PC-3 (cell line): ENCODE measurements around the gene AEBP2. TPM values are rescaled to one million over a fixed set of nuclear protein-coding genes. Genes with fewer than 3 reads are reported as not detected.
"Not testable (repeated sequence)": the region's sequence is repeated elsewhere in the genome, so short reads cannot be mapped to it uniquely, and the experiment has no call there.

Source experiments
- ATAC-seq: fragments of 200-7000 bp; cut with Tn5 transposase; 2 replicates; pipeline ENCODE4 v1.9.1; 2020; ENCODE audit warnings: mild to moderate bottlenecking, moderate library complexity
- BruUV-seq: library from RNA; stranded (reverse); fragments of 400-500 nt; replicated peaks from 2 replicates; lab custom pipeline; 2021; lab: Mats Ljungman, UMichigan
- CTCF ChIA-PET: fragments of 300-600 bp; sonication (Branson Sonifier 250); formaldehyde crosslinking; loops from one replicate; lab custom pipeline; 2022; ENCODE audit warnings: antibody characterized with exemption; lab: Charles Lee
- POLR2A ChIA-PET: fragments of 300-600 bp; sonication (Branson Sonifier 250); formaldehyde crosslinking; loops from one replicate; lab custom pipeline; 2022; ENCODE audit warnings: antibody characterized with exemption; ENCODE audit not compliant: unreplicated experiment; lab: Charles Lee
- DNase-seq: peaks from one replicate; pipeline ENCODE4 v3.0.0-alpha.2; 2015
- H2AFZ ChIP-seq: fragments of 300-600 bp; sonication (generic); 2 replicates; pipeline ENCODE4 v1.6.0; 2016; ENCODE audit warnings: antibody characterized with exemption, low read length
- H3F3A ChIP-seq: fragments of 300-600 bp; sonication (generic); one replicate; pipeline ENCODE4 v1.6.0; 2017; ENCODE audit warnings: antibody characterized with exemption, low read length, control low read depth, mild to moderate bottlenecking; ENCODE audit not compliant: unreplicated experiment
- H3K27ac ChIP-seq: fragments of 300-600 bp; sonication (generic); 2 replicates; pipeline ENCODE4 v1.5.1; 2016; ENCODE audit warnings: mild to moderate bottlenecking, low read length
- H3K27me3 ChIP-seq: fragments of 300-600 bp; sonication (generic); 2 replicates; pipeline ENCODE4 v1.6.1; 2016; ENCODE audit warnings: low read length, mixed read lengths
- H3K36me3 ChIP-seq: fragments of 300-600 bp; sonication (generic); 2 replicates; pipeline ENCODE4 v1.6.1; 2016; ENCODE audit warnings: low read depth, mixed run types, low read length, mixed read lengths
- H3K4me1 ChIP-seq: fragments of 300-600 bp; sonication (generic); 2 replicates; pipeline ENCODE4 v1.5.1; 2016; ENCODE audit warnings: low read length; ENCODE audit not compliant: insufficient read depth
- H3K4me2 ChIP-seq: fragments of 300-600 bp; sonication (generic); 2 replicates; pipeline ENCODE4 v1.6.0; 2016; ENCODE audit warnings: low read length
- H3K4me3 ChIP-seq: fragments of 300-600 bp; sonication (generic); 2 replicates; pipeline ENCODE4 v1.5.1; 2016; ENCODE audit warnings: mild to moderate bottlenecking, low read length, mixed read lengths
- H3K79me2 ChIP-seq: fragments of 300-600 bp; sonication (generic); 2 replicates; pipeline ENCODE4 v1.6.1; 2017; ENCODE audit warnings: low read length, mixed read lengths
- H3K9ac ChIP-seq: fragments of 300-600 bp; sonication (generic); 2 replicates; pipeline ENCODE4 v1.6.0; 2016; ENCODE audit warnings: mild to moderate bottlenecking, low read length
- H3K9me2 ChIP-seq: fragments of 300-600 bp; sonication (generic); replicated peaks from 2 replicates; pipeline ENCODE4 v1.6.1; 2016; ENCODE audit warnings: mixed run types, low read length, mixed read lengths
- H3K9me3 ChIP-seq: fragments of 300-600 bp; sonication (generic); 2 replicates; pipeline ENCODE4 v1.6.1; 2016; ENCODE audit warnings: low read length, mixed read lengths
- H4K20me1 ChIP-seq: fragments of 300-600 bp; sonication (generic); 2 replicates; pipeline ENCODE4 v1.6.1; 2016; ENCODE audit warnings: low read length, mixed read lengths
- CTCF ChIP-seq: fragments of 300-600 bp; sonication (generic); conservative IDR thresholded peaks from 2 replicates; pipeline ENCODE4 v1.5.1; 2017; ENCODE audit warnings: antibody characterized with exemption, low read depth, mild to moderate bottlenecking, low read length
- EZH2 ChIP-seq: fragments of 300-600 bp; sonication (generic); IDR thresholded peaks from one replicate; pipeline ENCODE4 v1.6.1; 2017; ENCODE audit warnings: antibody characterized with exemption, mild to moderate bottlenecking, low read length; ENCODE audit not compliant: unreplicated experiment
- EZH2phosphoT487 ChIP-seq: fragments of 300-600 bp; sonication (generic); IDR thresholded peaks from 2 replicates; pipeline ENCODE4 v1.6.1; 2018; ENCODE audit warnings: mild to moderate bottlenecking, antibody characterized with exemption, low read length, borderline replicate concordance
- intact Hi-C: fragments of 100-400 bp; cut with micrococcal nuclease; formaldehyde crosslinking; loops from 2 replicates; pipeline ENCODE4 v1.9.0; 2023
- total RNA-seq: library from RNA; depleted of rRNA; stranded (reverse); fragments of >200 nt; gene quantifications from 2 replicates; pipeline ENCODE4 v1.2.3, GENCODE V29; 2014

AEBP2 gene
- total RNA-seq, 1 experiment from 2014 or later = 10.2 TPM

DNA sequence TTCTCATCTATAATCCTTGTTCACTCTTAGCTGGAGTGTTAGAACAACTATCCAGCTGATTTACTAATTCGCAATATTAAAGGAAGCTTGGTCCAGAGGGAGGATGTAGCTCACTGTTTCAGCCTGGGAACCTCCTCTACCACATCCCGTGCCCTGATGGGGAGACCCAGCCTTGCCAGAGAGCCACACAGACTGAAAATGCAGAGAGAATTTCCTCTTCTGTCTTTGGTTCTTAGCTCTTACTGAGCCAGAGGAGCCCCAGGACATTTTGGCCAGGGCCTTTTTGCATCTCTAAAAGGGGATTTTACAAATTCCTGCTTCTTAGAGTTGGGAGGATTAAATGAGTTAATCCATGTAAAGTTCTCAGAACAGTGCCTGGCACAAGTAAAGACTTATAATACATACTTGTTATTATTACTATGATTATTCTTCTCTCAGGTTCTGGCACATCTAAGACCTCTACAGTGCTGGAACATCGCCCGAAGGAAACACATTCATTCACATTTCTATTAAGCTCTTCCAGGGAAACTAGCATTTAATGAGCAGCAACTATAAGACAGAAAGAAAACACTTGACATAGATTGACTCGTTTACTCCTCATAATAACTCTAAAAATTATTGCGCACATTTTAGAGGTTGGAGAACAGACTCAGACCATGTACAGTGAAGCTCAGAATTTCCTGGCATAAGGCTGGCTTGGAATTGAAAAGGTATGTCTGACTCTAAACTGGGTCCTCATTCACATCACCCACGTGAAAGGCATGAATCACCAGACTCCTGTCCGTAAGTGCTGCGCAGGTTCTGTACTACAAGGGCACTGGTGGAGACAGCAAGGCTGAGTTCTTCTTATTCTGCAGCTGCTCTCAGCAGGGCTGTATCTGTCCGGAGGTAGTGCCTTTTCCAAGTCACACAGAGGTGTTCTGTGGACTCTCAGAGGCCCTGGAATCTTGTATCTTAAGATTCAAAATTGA is 27.8 kb upstream of the AEBP2 start:
- Histone ChIP-seq H3F3A (no peaks in the 10 kb centered on the region), H3K9ac (no peak overlapping the region), H3K9me2 (no peaks in the 10 kb centered on the region), H3K4me2 (no peak overlapping the region), H3K27ac (no peak overlapping the region), H3K27me3 (no peaks in the 10 kb centered on the region), H2AFZ (no peak overlapping the region), H4K20me1 (no peaks in the 10 kb centered on the region), H3K4me3 (no peak overlapping the region), H3K79me2 (no peaks in the 10 kb centered on the region), H3K9me3 (no peaks in the 10 kb centered on the region), H3K4me1 (no peaks in the 10 kb centered on the region), H3K36me3 (no peaks in the 10 kb centered on the region)
- intact Hi-C loops = no loop called here
- DNase-seq (no peak), ATAC-seq (no peak)
- POLR2A ChIA-PET = no interaction called here
- CTCF ChIA-PET = no interaction called here
- no TSS peak for BruUV-seq
- TF ChIP-seq EZH2phosphoT487 = no peak
- TF ChIP-seq CTCF = no peak
- no peak for TF ChIP-seq EZH2

DNA sequence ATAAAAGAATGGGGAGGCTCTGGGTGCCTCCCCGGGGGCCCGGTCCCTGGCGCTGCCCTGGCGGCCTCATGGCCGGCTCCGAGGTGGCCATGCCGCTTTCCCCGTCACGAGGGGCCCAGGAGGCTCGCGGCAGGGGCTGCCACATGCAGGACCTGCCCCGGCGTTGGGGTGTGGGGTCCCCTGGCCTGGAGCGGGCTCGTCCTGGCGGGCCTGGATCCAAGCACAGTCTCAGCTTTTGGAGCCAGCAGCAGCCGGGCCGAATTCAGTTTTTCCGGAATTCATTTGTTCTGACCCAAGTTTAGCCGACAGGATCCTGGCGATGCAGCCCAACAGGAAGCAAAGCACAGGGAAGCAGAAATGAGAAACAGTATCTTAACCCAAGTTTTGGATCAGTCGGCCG is 26.4 kb upstream of the AEBP2 start:
- no peaks in the 10 kb centered on the region for H3K4me1 ChIP-seq
- no peak overlapping the region for H3K27ac ChIP-seq
- H3K36me3 ChIP-seq = no peaks in the 10 kb centered on the region
- no peak overlapping the region for H2AFZ ChIP-seq
- H3F3A ChIP-seq = no peaks in the 10 kb centered on the region
- intact Hi-C loops = no loop called here
- H3K79me2 ChIP-seq = no peaks in the 10 kb centered on the region
- no peak overlapping the region for H3K4me3 ChIP-seq
- H3K9ac ChIP-seq = no peak overlapping the region
- DNase-seq (no peak), ATAC-seq (no peak)
- CTCF ChIA-PET = no interaction called here
- no peaks in the 10 kb centered on the region for H3K9me2 ChIP-seq
- no peaks in the 10 kb centered on the region for H3K9me3 ChIP-seq
- POLR2A ChIA-PET = no interaction called here
- no peak overlapping the region for H3K4me2 ChIP-seq
- BruUV-seq = no TSS peak
- TF ChIP-seq EZH2 = no peak
- no peak for TF ChIP-seq CTCF
- no peak for TF ChIP-seq EZH2phosphoT487
- no peaks in the 10 kb centered on the region for H4K20me1 ChIP-seq
- no peaks in the 10 kb centered on the region for H3K27me3 ChIP-seq

DNA sequence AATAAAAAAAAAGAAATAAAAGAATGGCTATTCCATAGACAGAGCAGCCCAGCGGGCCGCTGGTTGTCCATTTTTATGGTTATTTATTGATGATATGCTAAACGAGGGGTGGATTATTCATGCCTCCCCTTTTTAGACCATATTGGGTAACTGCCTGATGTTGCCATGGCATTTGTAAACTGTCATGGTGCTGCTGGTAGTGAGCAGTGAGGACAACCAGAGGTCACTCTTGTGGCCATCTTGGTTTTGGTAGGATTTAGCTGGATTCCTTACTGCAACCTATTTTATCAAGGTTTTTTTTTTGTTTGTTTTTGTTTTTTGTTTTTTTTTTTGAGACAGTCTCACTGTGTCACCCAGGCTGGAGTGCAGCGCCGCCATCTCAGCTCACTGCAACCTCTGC is 25.7 kb upstream of the AEBP2 start:
- H3K4me1 ChIP-seq, H3K27ac ChIP-seq, intact Hi-C loops, BruUV-seq, CTCF ChIA-PET, H3K9ac ChIP-seq, H4K20me1 ChIP-seq, H3K36me3 ChIP-seq, ATAC-seq, H3F3A ChIP-seq, H3K9me2 ChIP-seq, POLR2A ChIA-PET, H3K79me2 ChIP-seq, H3K4me3 ChIP-seq, H3K4me2 ChIP-seq, H3K9me3 ChIP-seq, H2AFZ ChIP-seq, DNase-seq, H3K27me3 ChIP-seq: not testable (repeated sequence)
